Common myeloid progenitor, CD34-positive (primary cell): ENCODE measurements around the gene ADAMTSL4. TPM values are rescaled to one million over a fixed set of nuclear protein-coding genes. Genes with fewer than 3 reads are reported as not detected.

ENCODE experiments used
- CTCF ChIA-PET: fragments of 350-600 bp; sonication (Branson Sonifier 250); formaldehyde crosslinking; loops from one replicate; lab custom pipeline; 2021; ENCODE audit warnings: antibody characterized with exemption; lab: Charles Lee
- POLR2A ChIA-PET: fragments of 350-600 bp; sonication (Branson Sonifier 250); formaldehyde crosslinking; loops from one replicate; lab custom pipeline; 2021; ENCODE audit warnings: antibody characterized with exemption; lab: Charles Lee
- DNase-seq, 3 donors: peaks; one replicate each; pipeline versions ENCODE4 v3.0.0 to v3.0.0-alpha.2; 2013
- H3K27ac ChIP-seq, 2 experiments: 1 replicate in 1 of 2; 2 replicates in 1 of 2; pipeline ENCODE4 v1.7.0; 2013; ENCODE audit warnings: inconsistent platforms in 2 of 2, low read length in 2 of 2, mild to moderate bottlenecking in 2 of 2, low read depth in 1 of 2, moderate library complexity in 1 of 2; ENCODE audit not compliant: severe bottlenecking in 2 of 2, insufficient read depth in 1 of 2, poor library complexity in 1 of 2
- H3K27me3 ChIP-seq, 5 experiments: replicated peaks in 2 of 5; 1 replicate in 3 of 5; 2 replicates in 2 of 5; pipeline versions ENCODE4 v1.6.1 to v1.7.0; 2013; ENCODE audit warnings: low read length in 4 of 5, mild to moderate bottlenecking in 2 of 5, moderate library complexity in 2 of 5, inconsistent platforms in 1 of 5; ENCODE audit not compliant: insufficient read depth in 5 of 5, control insufficient read depth in 4 of 5
- H3K36me3 ChIP-seq, 4 experiments: 1 replicate in 2 of 4; 2 replicates in 2 of 4; pipeline versions ENCODE4 v1.6.1 to v1.7.0; 2013; ENCODE audit warnings: low read length in 3 of 4, control low read depth in 1 of 4, mild to moderate bottlenecking in 1 of 4; ENCODE audit not compliant: control insufficient read depth in 4 of 4, insufficient read depth in 4 of 4
- H3K4me1 ChIP-seq, 4 experiments: 1 replicate in 3 of 4; 2 replicates in 1 of 4; pipeline versions ENCODE4 v1.6.1 to v1.7.1; 2013; ENCODE audit warnings: low read length in 3 of 4, mild to moderate bottlenecking in 3 of 4, control low read depth in 1 of 4, inconsistent platforms in 1 of 4, moderate library complexity in 1 of 4; ENCODE audit not compliant: control insufficient read depth in 4 of 4, insufficient read depth in 4 of 4; ENCODE audit errors: control extremely low read depth in 1 of 4
- H3K4me3 ChIP-seq, 7 experiments: 1 replicate in 4 of 7; 2 replicates in 3 of 7; pipeline versions ENCODE4 v1.5.1 to v1.7.0; 2013; ENCODE audit warnings: mild to moderate bottlenecking in 7 of 7, low read length in 6 of 7, moderate library complexity in 6 of 7, inconsistent platforms in 2 of 7, low read depth in 2 of 7, control low read depth in 1 of 7; ENCODE audit not compliant: insufficient read depth in 4 of 7, control insufficient read depth in 1 of 7; ENCODE audit errors: extremely low read depth in 1 of 7
- H3K9me3 ChIP-seq, 5 experiments: 1 replicate in 4 of 5; 2 replicates in 1 of 5; pipeline versions ENCODE4 v1.6.1 to v1.7.1; 2013; ENCODE audit warnings: low read length in 4 of 5, mild to moderate bottlenecking in 2 of 5, inconsistent platforms in 1 of 5, low read depth in 1 of 5, moderate library complexity in 1 of 5; ENCODE audit not compliant: control insufficient read depth in 4 of 5, insufficient read depth in 2 of 5; ENCODE audit errors: control extremely low read depth in 1 of 5
- WGBS: methylation state at CpG from one replicate; pipeline ENCODE4 v1.1.5; 2013; ENCODE audit not compliant: insufficient coverage; 5-methylcytosine and 5-hydroxymethylcytosine counted together
- polyA plus RNA-seq: library from polyadenylated mRNA; unstranded; fragments of 120-200 nt; gene quantifications from one replicate; pipeline ENCODE4 v1.2.1, GENCODE V29; 2013

ADAMTSL4 gene
- 15.1 TPM for polyA plus RNA-seq

- Histone ChIP-seq H3K4me3 (peak within 1 kb of the TSS; percentile 36 to 73 (median 56)), H3K27me3 (no peaks in the 10 kb centered on the region), H3K9me3 (no peaks in the 10 kb centered on the region), H3K36me3 (no peaks in the 10 kb centered on the region), H3K27ac (peak within 1 kb of the TSS in 1 of 2 experiments; percentile 70), H3K4me1 (peaks cover 4 to 52% (median 48%) of the 10 kb centered on the region in 4 experiments)
- WGBS = under 1% methylated on average over 62 of the region's 91 CpGs
- POLR2A ChIA-PET = interaction anchor here (1.0 kb wide), 2 partner anchors 31 to 33 kb away, joined by 3 to 4 read pairs; partner anchors contain the start of genes FALEC and MCL1
- peak in 2 of 3 donors; percentile 65 to 70 for DNase-seq
- CTCF ChIA-PET = interaction anchor here (0.5 to 10.5 kb wide), 6 partner anchors 10 to 58 kb away, joined by 3 to 59 read pairs (median 4); no protein-coding TSS in a partner anchor
Observed at GRCh38 chr1:150548632-150549495, at the start of gene ADAMTSL4. ADAMTSL4 (plus strand) TSS chr1:150549408; CDS start chr1:150552289, 2,881 bp downstream.

GRCh38 chr1:150505431-150505830 lies 43.8 kb upstream of the ADAMTSL4 start:
- 96% methylated on average over 4 of the region's 6 CpGs for WGBS
- POLR2A ChIA-PET = no interaction called here
- Histone ChIP-seq H3K4me3 (no peak overlapping the region), H3K27me3 (no peaks in the 10 kb centered on the region), H3K27ac (no peak overlapping the region), H3K4me1 (peaks cover 0 to 19% (median 11%) of the 10 kb centered on the region in 4 experiments), H3K9me3 (no peaks in the 10 kb centered on the region), H3K36me3 (peaks cover 8 to 48% (median 28%) of the 10 kb centered on the region in 4 experiments)
- no peak for DNase-seq
- CTCF ChIA-PET = interaction anchor here (1.8 kb wide), 1 partner anchor 10 kb away, joined by 5 read pairs; no protein-coding TSS in a partner anchor

GRCh38 chr1:150507912-150508864 lies 41.0 kb upstream of the ADAMTSL4 start, which contains the start of gene ECM1:
ECM1 (plus strand) TSS chr1:150508109; CDS start chr1:150508210, 101 bp downstream.
- CTCF ChIA-PET = interaction anchor here (1.0 kb wide), 2 partner anchors 25 to 52 kb away, joined by 3 read pairs; no protein-coding TSS in a partner anchor
- 62% methylated on average over 5 of the region's 7 CpGs for WGBS
- Histone ChIP-seq H3K9me3 (no peaks in the 10 kb centered on the region), H3K4me3 (peak within 1 kb of the TSS in 1 of 7 experiments; percentile 3), H3K27ac (peak within 1 kb of the TSS in 1 of 2 experiments; percentile 64), H3K27me3 (no peaks in the 10 kb centered on the region), H3K36me3 (peaks cover 10 to 40% (median 24%) of the 10 kb centered on the region in 4 experiments), H3K4me1 (peaks cover 0 to 19% (median 11%) of the 10 kb centered on the region in 4 experiments)
- POLR2A ChIA-PET = no interaction called here
- peak in 2 of 3 donors; percentile 27 to 28 for DNase-seq

GRCh38 chr1:150508982-150509381 lies 40.2 kb upstream of the ADAMTSL4 start:
- peaks cover 0 to 19% (median 11%) of the 10 kb centered on the region in 4 experiments for H3K4me1 ChIP-seq
- CTCF ChIA-PET = interaction anchor here (0.6 to 1.0 kb wide), 3 partner anchors 20 to 783 kb away, joined by 3 to 4 read pairs (median 3); no protein-coding TSS in a partner anchor
- H3K9me3 ChIP-seq = no peaks in the 10 kb centered on the region
- peaks cover 10 to 37% (median 23%) of the 10 kb centered on the region in 4 experiments for H3K36me3 ChIP-seq
- WGBS = 48% methylated on average over 2 of the region's 4 CpGs
- no peak for DNase-seq
- POLR2A ChIA-PET = no interaction called here
- H3K27me3 ChIP-seq = no peaks in the 10 kb centered on the region
- H3K27ac ChIP-seq = no peak overlapping the region
- H3K4me3 ChIP-seq = no peak overlapping the region

GRCh38 chr1:150511551-150511950 lies 37.7 kb upstream of the ADAMTSL4 start:
- ChIA-PET CTCF (interaction anchor here (2.4 to 2.6 kb wide), 2 partner anchors 14 to 21 kb away, joined by 6 to 8 read pairs; no protein-coding TSS in a partner anchor), POLR2A (no interaction called here)
- H3K36me3 ChIP-seq = peaks cover 4 to 12% (median 6%) of the 10 kb centered on the region in 4 experiments
- no peaks in the 10 kb centered on the region for H3K9me3 ChIP-seq
- no peak overlapping the region for H3K27ac ChIP-seq
- H3K27me3 ChIP-seq = no peaks in the 10 kb centered on the region
- 99% methylated on average over 11 of the region's 12 CpGs for WGBS
- no peak for DNase-seq
- H3K4me1 ChIP-seq = peaks cover 0 to 35% (median 27%) of the 10 kb centered on the region in 4 experiments
- H3K4me3 ChIP-seq = no peak overlapping the region

DNA sequence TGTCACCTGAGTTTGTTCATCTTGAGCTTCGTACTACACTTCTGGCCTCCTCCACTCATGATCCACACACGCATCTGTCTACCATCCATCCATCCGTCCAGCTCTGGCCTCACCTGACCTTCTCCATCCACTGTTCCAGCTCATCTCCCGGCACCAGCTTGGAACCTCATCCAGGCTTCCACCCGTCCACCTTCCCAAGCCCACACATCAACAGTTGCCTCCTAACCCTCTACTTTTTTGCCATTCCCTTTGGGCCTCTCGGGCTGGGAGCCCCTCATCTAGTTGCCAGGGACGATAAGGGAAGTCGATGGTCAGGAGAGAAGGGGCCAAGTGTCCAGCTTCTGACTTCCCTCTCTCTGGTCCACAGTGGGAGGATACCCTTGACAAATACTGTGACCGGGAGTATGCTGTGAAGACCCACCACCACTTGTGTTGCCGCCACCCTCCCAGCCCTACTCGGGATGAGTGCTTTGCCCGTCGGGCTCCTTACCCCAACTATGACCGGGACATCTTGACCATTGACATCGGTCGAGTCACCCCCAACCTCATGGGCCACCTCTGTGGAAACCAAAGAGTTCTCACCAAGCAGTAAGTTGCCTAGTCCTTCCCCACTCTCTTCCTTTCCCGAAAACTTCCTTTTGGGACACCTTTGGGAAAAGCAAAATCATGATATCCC lies 37.1 kb upstream of the ADAMTSL4 start:
- no peak overlapping the region for H3K27ac ChIP-seq
- H3K4me1 ChIP-seq = peaks cover 0 to 37% (median 28%) of the 10 kb centered on the region in 4 experiments

More for the DNA sequence above, 37.1 kb upstream of the ADAMTSL4 start:
- POLR2A ChIA-PET = no interaction called here
- Histone ChIP-seq H3K27me3 (no peaks in the 10 kb centered on the region), H3K9me3 (no peaks in the 10 kb centered on the region), H3K36me3 (peaks cover under 1 to 7% (median 5%) of the 10 kb centered on the region in 4 experiments), H3K4me3 (no peak overlapping the region)
- DNase-seq = no peak
- 98% methylated on average over 16 of the region's 17 CpGs for WGBS
- CTCF ChIA-PET = interaction anchor here (1.0 to 2.6 kb wide), 4 partner anchors 8 to 20 kb away, joined by 3 to 8 read pairs (median 4); no protein-coding TSS in a partner anchor
